OCI-LY3 (cell line): ENCODE data around the gene CYP27A1.

Source experiments
- CTCF ChIP-seq: fragments of 200-600, 300-600 bp; sonication (generic); IDR thresholded peaks from 2 replicates; pipeline ENCODE4 v1.5.1; 2014; ENCODE audit warnings: antibody characterized with exemption, low read length, low read depth
- EZH2phosphoT487 ChIP-seq: fragments of 200-600 bp; shearing (Covaris generic); IDR thresholded peaks from 2 replicates; pipeline ENCODE4 v1.6.1; 2018; ENCODE audit warnings: antibody characterized with exemption, mixed run types, low read depth

- no peak for TF ChIP-seq CTCF
- TF ChIP-seq EZH2phosphoT487, result no peak
Observed at GRCh38 chr2:218806346-218806978, 24.5 kb downstream of the CYP27A1 start.
